ENCODE results near the gene FHDC1.

DNA sequence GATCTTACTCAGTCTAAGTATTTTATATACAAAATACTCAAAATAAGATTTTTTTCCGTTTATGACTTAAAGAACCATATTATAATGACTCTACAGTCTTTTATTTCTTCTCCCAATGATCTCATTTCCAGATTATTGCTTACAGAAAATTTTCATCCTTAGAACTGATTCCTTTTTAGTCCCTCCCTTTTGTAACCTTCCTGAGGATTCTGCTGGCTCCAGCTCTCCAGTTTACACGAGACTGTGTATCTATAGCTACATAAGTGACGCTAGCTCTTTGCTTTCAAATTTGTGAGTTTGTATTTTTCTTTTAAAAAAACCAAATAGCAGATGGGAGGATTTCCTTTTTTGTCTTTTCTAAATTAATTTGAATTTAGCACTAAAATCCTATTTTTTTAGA lies 24.0 kb downstream of the FHDC1 start:
- TF ChIP-seq TAF1 (IDR thresholded peaks at IDR 0.05; ENCODE audit: borderline replicate concordance, insufficient read depth, low read length) (no peak), POLR2AphosphoS5 (IDR thresholded peaks at IDR 0.05; ENCODE audit: low read depth, low read length) (no peak), SIN3A (IDR thresholded peaks at IDR 0.05; ENCODE audit: borderline replicate concordance, insufficient read depth, low read length) (no peak), REST (IDR thresholded peaks at IDR 0.05; ENCODE audit: insufficient read depth in 1 of 2, low read depth in 2 of 2, low read length in 2 of 2) (no peak)
